Mesothelial cell of epicardium (in vitro differentiated cells): ENCODE measurements around the gene BRMS1. TPM values are rescaled to one million over a fixed set of nuclear protein-coding genes. Genes with fewer than 3 reads are reported as not detected.
"Not testable (repeated sequence)": the region's sequence is repeated elsewhere in the genome, so short reads cannot be mapped to it uniquely, and the experiment has no call there.

ENCODE experiments used
- DNase-seq, 2 experiments: peaks; one replicate each; pipeline ENCODE4 v3.0.0; 2021; ENCODE audit warnings: low spot score in 2 of 2; ENCODE audit not compliant: unreplicated experiment in 2 of 2
- H3K27ac Mint-ChIP-seq: 2 replicates; pipeline ENCODE4 v1.8.0; 2021; ENCODE audit warnings: mixed read lengths
- H3K27me3 Mint-ChIP-seq: 2 replicates; pipeline ENCODE4 v1.8.0; 2021; ENCODE audit warnings: low read depth, mixed read lengths
- H3K36me3 Mint-ChIP-seq: 2 replicates; pipeline ENCODE4 v1.8.0; 2021; ENCODE audit warnings: mixed read lengths
- H3K4me1 Mint-ChIP-seq: 2 replicates; pipeline ENCODE4 v1.8.0; 2021; ENCODE audit warnings: mixed read lengths
- H3K4me3 Mint-ChIP-seq: 2 replicates; pipeline ENCODE4 v1.8.0; 2021; ENCODE audit warnings: mild to moderate bottlenecking, moderate library complexity, mixed read lengths
- H3K9me3 Mint-ChIP-seq: 2 replicates; pipeline ENCODE4 v1.8.0; 2021; ENCODE audit warnings: mixed read lengths
- total RNA-seq: library from RNA; stranded (reverse); gene quantifications from 3 replicates; pipeline ENCODE4 v1.2.1, GENCODE V29; 2021
- TF ChIP-seq, protein P1 (sequence below): fragments of 200-600 bp; sonication (generic); IDR thresholded peaks from one replicate; pipeline ENCODE4 v1.5.0; 2021; ENCODE audit warnings: antibody characterized with exemption; ENCODE audit not compliant: unreplicated experiment

BRMS1 gene, protein sequence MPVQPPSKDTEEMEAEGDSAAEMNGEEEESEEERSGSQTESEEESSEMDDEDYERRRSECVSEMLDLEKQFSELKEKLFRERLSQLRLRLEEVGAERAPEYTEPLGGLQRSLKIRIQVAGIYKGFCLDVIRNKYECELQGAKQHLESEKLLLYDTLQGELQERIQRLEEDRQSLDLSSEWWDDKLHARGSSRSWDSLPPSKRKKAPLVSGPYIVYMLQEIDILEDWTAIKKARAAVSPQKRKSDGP
- total RNA-seq: 25.0 to 27.1 TPM (median 26.5 TPM) in 3 replicates

DNA sequence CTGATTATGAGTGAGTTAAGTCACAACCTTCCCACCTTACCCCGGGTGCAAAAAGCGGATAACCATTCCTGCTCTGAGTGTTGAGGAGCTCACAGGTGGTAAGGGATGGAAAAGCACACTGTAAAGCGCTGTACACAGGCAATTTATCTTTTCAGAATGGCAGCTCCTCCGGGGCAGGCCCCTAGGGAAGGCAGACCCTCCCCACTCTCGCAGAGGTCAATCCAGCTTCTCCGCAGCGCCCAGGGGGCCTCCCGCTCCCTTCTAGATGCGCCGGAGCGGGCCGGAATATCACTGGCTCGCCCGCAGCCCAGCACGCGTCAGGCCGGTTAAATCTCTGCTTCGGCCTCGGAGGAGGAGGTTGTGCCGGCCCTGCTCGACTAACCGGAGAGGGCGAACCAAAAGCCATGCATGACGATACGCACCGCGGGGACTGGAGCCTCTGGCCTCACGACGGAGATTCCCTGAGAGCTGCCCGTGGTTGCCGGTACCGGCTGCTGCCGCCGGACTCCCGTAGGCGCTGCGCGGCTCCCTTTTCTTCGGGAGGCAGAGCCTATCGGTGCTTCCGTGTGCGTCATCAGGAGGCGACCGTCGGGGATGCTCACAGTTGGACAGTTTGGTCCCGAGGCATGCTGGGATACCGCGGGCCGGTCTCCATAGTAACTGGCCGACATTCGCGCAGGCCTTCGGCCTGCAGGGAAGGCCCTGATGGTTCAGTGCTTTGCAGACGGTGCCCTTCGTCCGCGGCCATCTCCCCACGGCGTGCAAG lies at the start of gene BRMS1:
TSS of gene BRMS1 (minus strand) at position 555 of the 766 bp plus-strand sequence. CDS start 2,870 bp downstream, outside the sequence.
- TF ChIP-seq, protein P1, sequence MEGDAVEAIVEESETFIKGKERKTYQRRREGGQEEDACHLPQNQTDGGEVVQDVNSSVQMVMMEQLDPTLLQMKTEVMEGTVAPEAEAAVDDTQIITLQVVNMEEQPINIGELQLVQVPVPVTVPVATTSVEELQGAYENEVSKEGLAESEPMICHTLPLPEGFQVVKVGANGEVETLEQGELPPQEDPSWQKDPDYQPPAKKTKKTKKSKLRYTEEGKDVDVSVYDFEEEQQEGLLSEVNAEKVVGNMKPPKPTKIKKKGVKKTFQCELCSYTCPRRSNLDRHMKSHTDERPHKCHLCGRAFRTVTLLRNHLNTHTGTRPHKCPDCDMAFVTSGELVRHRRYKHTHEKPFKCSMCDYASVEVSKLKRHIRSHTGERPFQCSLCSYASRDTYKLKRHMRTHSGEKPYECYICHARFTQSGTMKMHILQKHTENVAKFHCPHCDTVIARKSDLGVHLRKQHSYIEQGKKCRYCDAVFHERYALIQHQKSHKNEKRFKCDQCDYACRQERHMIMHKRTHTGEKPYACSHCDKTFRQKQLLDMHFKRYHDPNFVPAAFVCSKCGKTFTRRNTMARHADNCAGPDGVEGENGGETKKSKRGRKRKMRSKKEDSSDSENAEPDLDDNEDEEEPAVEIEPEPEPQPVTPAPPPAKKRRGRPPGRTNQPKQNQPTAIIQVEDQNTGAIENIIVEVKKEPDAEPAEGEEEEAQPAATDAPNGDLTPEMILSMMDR: no peak
- Mint-ChIP-seq H3K27ac (peak within 1 kb of the TSS; percentile 97), H3K4me1 (peaks cover 48% of the 10 kb centered on the region), H3K27me3 (peaks cover 2% of the 10 kb centered on the region), H3K36me3 (peaks cover 2% of the 10 kb centered on the region), H3K9me3 (no peaks in the 10 kb centered on the region), H3K4me3 (peak within 1 kb of the TSS; percentile 96)
- DNase-seq: peak; percentile 94 to 98

DNA sequence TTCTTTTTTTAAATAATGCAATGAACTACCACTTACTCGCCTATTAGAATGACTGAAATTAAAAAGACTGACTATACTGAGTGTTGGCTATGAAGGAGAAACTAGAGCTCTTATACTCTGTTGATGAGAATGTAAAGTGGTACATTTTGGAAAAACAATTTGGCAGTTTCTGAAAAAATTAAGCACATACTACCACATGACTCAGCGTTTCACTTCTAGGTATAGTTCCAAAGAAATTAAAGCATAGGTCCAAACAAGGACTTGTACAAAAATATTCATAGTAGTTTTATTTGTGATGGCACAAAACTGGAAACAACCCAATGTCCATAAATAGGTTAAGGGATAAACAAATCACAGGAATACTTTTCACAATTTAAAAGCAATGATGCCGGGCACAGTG lies 49.0 kb upstream of the BRMS1 start:
- DNase-seq: no peak
- H3K27me3 Mint-ChIP-seq: peaks cover 11% of the 10 kb centered on the region
- TF ChIP-seq, protein P1: no peak
- no peaks in the 10 kb centered on the region for H3K4me1 Mint-ChIP-seq
- H3K9me3 Mint-ChIP-seq: no peaks in the 10 kb centered on the region
- H3K36me3 Mint-ChIP-seq: no peaks in the 10 kb centered on the region
- no peak overlapping the region for H3K27ac Mint-ChIP-seq
- no peak overlapping the region for H3K4me3 Mint-ChIP-seq

DNA sequence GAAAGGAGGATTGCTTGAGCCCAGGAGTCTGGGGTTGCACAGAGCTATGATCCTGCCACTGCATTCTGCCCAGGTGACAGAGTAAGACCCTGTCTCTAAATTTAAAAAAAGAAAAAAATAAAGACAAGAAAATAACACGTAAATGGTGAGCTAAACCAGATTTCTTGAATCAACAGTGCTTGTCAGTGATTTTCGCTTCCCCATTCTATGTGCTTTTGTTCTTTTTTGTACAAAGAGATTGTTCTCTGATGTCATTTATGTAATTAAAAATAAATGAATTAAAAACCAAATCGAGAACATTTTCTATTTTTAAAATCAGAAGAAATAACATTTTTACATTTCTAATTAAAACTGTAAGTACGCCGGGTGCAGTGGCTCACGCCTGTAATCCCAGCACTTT lies 46.4 kb upstream of the BRMS1 start:
- Mint-ChIP-seq H3K36me3 (no peaks in the 10 kb centered on the region), H3K27ac (no peak overlapping the region), H3K9me3 (no peaks in the 10 kb centered on the region), H3K27me3 (peaks cover 11% of the 10 kb centered on the region), H3K4me1 (peaks cover 2% of the 10 kb centered on the region), H3K4me3 (no peak overlapping the region)
- no peak for DNase-seq
- TF ChIP-seq, protein P1: no peak

DNA sequence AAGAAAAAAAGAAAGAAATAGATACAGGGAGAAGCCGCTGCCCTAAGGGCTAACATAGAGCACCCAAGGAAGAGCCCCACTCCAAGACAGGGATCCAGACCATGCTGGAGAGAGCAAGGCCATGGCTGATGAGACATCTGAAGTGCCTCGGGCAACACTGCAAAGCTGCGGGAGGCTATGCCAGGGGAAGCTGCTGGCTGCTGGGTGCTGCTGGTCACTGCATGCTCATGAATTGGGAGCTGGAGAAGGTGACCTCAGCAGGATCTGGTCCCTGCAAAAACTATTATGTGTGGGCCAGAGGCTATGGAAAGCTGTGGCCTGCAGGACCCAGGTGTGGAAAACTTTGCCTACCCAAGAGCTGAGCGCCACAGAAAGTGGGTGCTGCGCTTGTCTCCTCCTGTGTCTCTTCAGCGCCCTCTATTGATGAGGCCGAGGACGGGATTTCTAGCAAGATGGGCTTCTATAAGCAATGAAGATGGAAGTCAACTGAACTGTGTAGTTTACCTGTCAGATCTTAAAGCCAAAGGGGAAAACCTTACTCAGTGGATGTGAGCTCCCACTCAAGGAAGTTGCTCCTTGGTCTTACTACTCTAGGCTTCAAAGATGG lies 44.0 kb upstream of the BRMS1 start:
- TF ChIP-seq, protein P1: no peak
- peaks cover 6% of the 10 kb centered on the region for H3K4me1 Mint-ChIP-seq
- no peaks in the 10 kb centered on the region for H3K9me3 Mint-ChIP-seq
- H3K4me3 Mint-ChIP-seq: no peak overlapping the region
- peaks cover 9% of the 10 kb centered on the region for H3K27me3 Mint-ChIP-seq
- no peak overlapping the region for H3K27ac Mint-ChIP-seq
- DNase-seq: no peak
- no peaks in the 10 kb centered on the region for H3K36me3 Mint-ChIP-seq

DNA sequence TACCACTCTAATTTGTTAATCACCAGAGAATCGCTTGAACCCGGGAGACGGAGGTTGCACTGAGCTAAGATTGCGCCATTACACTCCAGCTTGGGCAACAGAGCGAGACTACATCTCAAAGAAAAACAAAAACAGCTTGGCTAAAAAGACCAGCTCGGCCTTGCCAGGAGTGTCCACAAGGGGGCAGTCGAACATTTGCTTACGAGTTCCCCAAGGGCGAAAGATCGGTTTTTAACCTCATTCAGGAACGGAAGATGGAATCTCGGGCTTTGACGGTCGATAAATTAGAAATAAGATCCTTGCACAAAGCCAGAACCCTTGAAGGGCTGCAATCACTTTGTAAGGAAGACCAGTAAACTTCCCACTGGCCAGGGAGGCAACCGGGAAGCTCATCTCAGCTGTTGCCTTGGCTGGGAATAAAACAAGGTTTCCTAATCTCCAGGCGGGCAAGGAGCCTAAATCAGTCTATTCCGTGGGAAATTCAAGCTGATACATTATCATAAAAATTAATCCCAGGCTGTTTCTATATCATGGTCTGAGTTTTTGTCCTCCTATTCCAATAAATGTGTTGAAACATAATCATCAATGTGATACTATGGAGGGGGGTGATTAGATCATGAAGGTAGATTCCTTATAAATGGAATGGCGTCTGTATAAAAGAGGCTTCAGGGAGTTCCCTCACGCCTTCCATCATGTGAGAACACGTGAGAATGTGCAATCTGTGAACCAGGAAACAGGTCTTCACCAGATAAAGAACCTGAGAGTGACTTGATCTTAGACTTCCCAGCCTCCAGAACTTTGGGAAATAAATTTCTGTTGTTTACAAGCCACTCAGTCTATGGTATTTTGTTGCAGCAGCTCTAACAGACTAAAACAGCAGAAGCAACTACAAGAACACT lies 41.5 kb upstream of the BRMS1 start:
- no peak overlapping the region for H3K27ac Mint-ChIP-seq
- H3K9me3 Mint-ChIP-seq: no peaks in the 10 kb centered on the region
- H3K4me1 Mint-ChIP-seq: peaks cover 6% of the 10 kb centered on the region
- no peaks in the 10 kb centered on the region for H3K36me3 Mint-ChIP-seq
- DNase-seq: peak; percentile 63 to 89
- peak overlapping the region; percentile 53 for H3K4me3 Mint-ChIP-seq
- H3K27me3 Mint-ChIP-seq: peaks cover 6% of the 10 kb centered on the region
- TF ChIP-seq, protein P1: peak; percentile 91

DNA sequence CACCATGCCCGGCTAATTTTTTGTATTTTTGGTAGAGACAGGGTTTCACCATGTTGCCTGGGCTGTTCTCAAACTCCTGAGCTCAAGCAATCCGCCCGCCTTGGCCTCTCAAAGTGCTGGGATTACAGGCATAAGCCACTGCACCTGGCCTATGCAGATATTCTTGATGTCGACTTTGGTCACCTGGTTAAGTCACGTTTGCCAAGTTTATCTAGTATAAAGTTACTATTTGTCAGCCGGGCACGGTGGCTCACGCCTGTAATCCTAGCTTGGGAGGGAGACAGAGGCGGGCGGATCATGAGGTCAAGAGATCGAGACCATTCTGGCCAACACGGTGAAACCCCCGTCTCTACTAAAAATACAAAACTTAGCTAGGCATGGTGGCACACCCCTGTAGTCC lies 39.4 kb upstream of the BRMS1 start:
- H3K27ac Mint-ChIP-seq, H3K9me3 Mint-ChIP-seq, H3K27me3 Mint-ChIP-seq, H3K4me3 Mint-ChIP-seq, DNase-seq, H3K36me3 Mint-ChIP-seq, H3K4me1 Mint-ChIP-seq: not testable (repeated sequence)

DNA sequence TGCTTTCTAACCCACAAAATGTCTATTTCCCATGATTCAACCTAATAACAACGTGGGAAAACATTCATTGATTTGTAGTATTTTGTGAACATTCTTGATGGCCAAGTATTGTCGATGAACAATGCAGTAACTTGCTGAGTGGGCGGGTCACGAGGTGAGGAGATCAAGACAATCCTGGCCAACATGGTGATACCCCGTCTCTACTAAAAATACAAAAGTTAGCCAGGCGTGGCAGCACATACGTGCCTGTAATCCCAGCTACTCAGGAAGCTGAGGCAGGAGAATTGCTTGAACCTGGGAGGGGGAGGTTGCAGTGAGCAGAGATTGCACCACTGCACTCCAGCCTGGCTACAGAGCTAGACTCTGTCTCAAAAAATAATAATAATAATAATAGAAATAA lies 35.4 kb upstream of the BRMS1 start:
- H3K27ac Mint-ChIP-seq, H3K4me1 Mint-ChIP-seq, H3K27me3 Mint-ChIP-seq, H3K36me3 Mint-ChIP-seq, H3K4me3 Mint-ChIP-seq, DNase-seq, H3K9me3 Mint-ChIP-seq: not testable (repeated sequence)

DNA sequence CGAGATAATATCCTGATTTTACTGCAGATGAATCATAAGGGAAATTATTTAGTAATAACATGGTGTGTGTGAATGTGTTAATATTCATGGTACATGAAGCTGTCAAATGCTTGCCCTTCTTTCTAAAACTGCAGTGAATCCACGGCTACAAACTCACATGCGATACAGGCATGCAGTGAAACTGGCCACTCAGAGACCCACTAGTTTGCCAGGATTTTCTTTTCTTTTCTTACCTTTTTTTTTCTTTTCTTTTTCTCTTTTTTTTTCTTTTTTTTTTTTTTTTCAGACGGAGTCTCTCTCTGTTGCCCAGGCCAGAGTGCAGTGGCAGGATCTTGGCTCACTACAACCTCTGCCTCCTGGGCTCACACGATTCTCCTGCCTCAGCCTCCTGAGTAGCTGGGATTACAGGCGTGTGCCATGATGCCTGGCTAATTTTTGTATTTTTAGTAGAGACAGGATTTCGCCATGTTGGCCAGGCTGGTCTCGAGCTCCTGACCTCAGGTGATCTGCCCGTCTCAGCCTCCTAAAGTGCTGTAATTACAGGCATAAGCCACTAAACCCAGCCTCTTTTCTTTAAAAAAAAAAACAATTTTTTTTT lies 28.9 kb upstream of the BRMS1 start:
- not testable (repeated sequence) for DNase-seq, H3K9me3 Mint-ChIP-seq, H3K27me3 Mint-ChIP-seq, H3K4me3 Mint-ChIP-seq, H3K36me3 Mint-ChIP-seq
- Mint-ChIP-seq H3K4me1 (peaks cover 21% of the 10 kb centered on the region), H3K27ac (peak overlapping the region; percentile 68)
